Peyer's patch (tissue), 4 donors: ENCODE data around the gene KRCC1.

Experiments used
- CTCF ChIP-seq, 6 experiments: fragments of 450-650 bp in 4 of 6; fragments of 200-600 bp in 2 of 6; sonication (generic) in 1 of 6; IDR thresholded peaks; one replicate each; pipeline ENCODE4 v1.5.1; 2017 to 2019; ENCODE audit warnings: antibody characterized with exemption in 6 of 6, mild to moderate bottlenecking in 3 of 6, moderate library complexity in 1 of 6
- POLR2A ChIP-seq, 2 donors: fragments of 450-650 bp; IDR thresholded peaks; one replicate each; pipeline ENCODE4 v1.5.1; 2017; ENCODE audit warnings: antibody characterized with exemption in 2 of 2, mild to moderate bottlenecking in 2 of 2, moderate library complexity in 2 of 2

- TF ChIP-seq POLR2A (IDR thresholded peaks at IDR 0.05), result no peak
- no peak for TF ChIP-seq CTCF (IDR thresholded peaks at IDR 0.05)
Measured at GRCh38 chr2:88049622-88050021, 6.0 kb downstream of the KRCC1 start.
